Vagina (tissue), 2 donors: ENCODE data around the gene WSCD1. TPM values are rescaled to one million over a fixed set of nuclear protein-coding genes. Genes with fewer than 3 reads are reported as not detected.

Source experiments
- DNase-seq, 2 donors: peaks; one replicate each; pipeline ENCODE4 v3.0.0-alpha.2; 2017; ENCODE audit errors: extremely low spot score in 2 of 2
- H3K27ac ChIP-seq: fragments of 200-600 bp; sonication (generic); one replicate; pipeline ENCODE4 v1.5.1; 2019
- H3K27me3 ChIP-seq: fragments of 200-600 bp; sonication (generic); one replicate; pipeline ENCODE4 v1.5.1; 2019
- H3K36me3 ChIP-seq, 2 donors: fragments of 200-600 bp; sonication (generic); one replicate each; pipeline ENCODE4 v1.5.1; 2017 to 2019
- H3K4me1 ChIP-seq: fragments of 200-600 bp; sonication (generic); one replicate; pipeline ENCODE4 v1.5.1; 2019
- H3K4me3 ChIP-seq, 2 donors: fragments of 200-600 bp; sonication (generic); 1 replicate in 1 of 2; 2 replicates in 1 of 2; pipeline ENCODE4 v1.5.1; 2016 to 2019
- H3K9me3 ChIP-seq: fragments of 200-600 bp; sonication (generic); one replicate; pipeline ENCODE4 v1.5.1; 2019
- CTCF ChIP-seq, 3 experiments: fragments of 450-650 bp in 2 of 3; fragments of 200-600 bp in 1 of 3; sonication (generic) in 1 of 3; IDR thresholded peaks; one replicate each; pipeline ENCODE4 v1.5.1; 2017 to 2019; ENCODE audit warnings: antibody characterized with exemption in 3 of 3, mild to moderate bottlenecking in 2 of 3, moderate library complexity in 2 of 3
- POLR2A ChIP-seq, 2 donors: fragments of 450-650 bp; IDR thresholded peaks; one replicate each; pipeline ENCODE4 v1.6.1; 2017; ENCODE audit warnings: antibody characterized with exemption in 2 of 2, mild to moderate bottlenecking in 2 of 2, moderate library complexity in 2 of 2
- POLR2AphosphoS5 ChIP-seq, 2 donors: sonication (generic); formaldehyde crosslinking; IDR thresholded peaks; one replicate each; pipeline ENCODE4 v1.9.0; 2017; ENCODE audit warnings: antibody characterized with exemption in 2 of 2, mild to moderate bottlenecking in 2 of 2, low read depth in 1 of 2; ENCODE audit not compliant: insufficient read depth in 1 of 2
- intact Hi-C: fragments of 100-400 bp; cut with DNase I; formaldehyde crosslinking; loops from one replicate; pipeline ENCODE4 v1.15.1; 2023
- total RNA-seq: library from RNA; depleted of rRNA; stranded (reverse); fragments of >200 nt; gene quantifications from one replicate; pipeline ENCODE4 v1.2.3, GENCODE V29; 2016

WSCD1 gene
- total RNA-seq, 1 donor from 2014 or later, result 2.0 TPM

- no peaks in the 10 kb centered on the region for H3K9me3 ChIP-seq
- intact Hi-C loops, result no loop called here
- no peak for DNase-seq
- no peaks in the 10 kb centered on the region for H3K4me1 ChIP-seq
- H3K27me3 ChIP-seq, result no peaks in the 10 kb centered on the region
- H3K36me3 ChIP-seq, result no peaks in the 10 kb centered on the region
- no peak overlapping the region for H3K4me3 ChIP-seq
- no peak for TF ChIP-seq POLR2AphosphoS5 (IDR thresholded peaks at IDR 0.05; ENCODE audit: insufficient read depth in 1 of 2, low read depth in 1 of 2)
- no peak for TF ChIP-seq CTCF (IDR thresholded peaks at IDR 0.05)
- TF ChIP-seq POLR2A (IDR thresholded peaks at IDR 0.05), result no peak
- H3K27ac ChIP-seq, result no peak overlapping the region
Measured at GRCh38 chr17:6024576-6024975, 45.6 kb upstream of the WSCD1 start.

- no peaks in the 10 kb centered on the region for H3K27me3 ChIP-seq
- no peak for DNase-seq
- TF ChIP-seq CTCF (IDR thresholded peaks at IDR 0.05), result no peak
- no peak for TF ChIP-seq POLR2AphosphoS5 (IDR thresholded peaks at IDR 0.05; ENCODE audit: insufficient read depth in 1 of 2, low read depth in 1 of 2)
- TF ChIP-seq POLR2A (IDR thresholded peaks at IDR 0.05), result no peak
- intact Hi-C loops, result no loop called here
- H3K36me3 ChIP-seq, result no peaks in the 10 kb centered on the region
- H3K4me3 ChIP-seq, result no peak overlapping the region
- no peaks in the 10 kb centered on the region for H3K4me1 ChIP-seq
- no peak overlapping the region for H3K27ac ChIP-seq
- H3K9me3 ChIP-seq, result no peaks in the 10 kb centered on the region
Measured at GRCh38 chr17:6027342-6028024, 42.7 kb upstream of the WSCD1 start.

GRCh38 chr17:6028294-6028693, 41.9 kb upstream of the WSCD1 start:
- intact Hi-C loops, result no loop called here

GRCh38 chr17:6035801-6036394, 34.3 kb upstream of the WSCD1 start:
- no peaks in the 10 kb centered on the region for H3K4me1 ChIP-seq
- DNase-seq, result no peak
- intact Hi-C loops, result no loop called here
- H3K27me3 ChIP-seq, result no peaks in the 10 kb centered on the region
- H3K36me3 ChIP-seq, result no peaks in the 10 kb centered on the region
- no peak overlapping the region for H3K27ac ChIP-seq
- H3K9me3 ChIP-seq, result no peaks in the 10 kb centered on the region
- TF ChIP-seq POLR2AphosphoS5 (IDR thresholded peaks at IDR 0.05; ENCODE audit: insufficient read depth in 1 of 2, low read depth in 1 of 2) (no peak), POLR2A (IDR thresholded peaks at IDR 0.05) (no peak), CTCF (IDR thresholded peaks at IDR 0.05) (no peak)
- no peak overlapping the region for H3K4me3 ChIP-seq

More at GRCh38 chr17:6028294-6028693, 41.9 kb upstream of the WSCD1 start:
- DNase-seq, result no peak
- no peaks in the 10 kb centered on the region for H3K9me3 ChIP-seq
- TF ChIP-seq POLR2A (IDR thresholded peaks at IDR 0.05) (no peak), POLR2AphosphoS5 (IDR thresholded peaks at IDR 0.05; ENCODE audit: insufficient read depth in 1 of 2, low read depth in 1 of 2) (no peak), CTCF (IDR thresholded peaks at IDR 0.05) (no peak)
- H3K27ac ChIP-seq, result no peak overlapping the region
- no peak overlapping the region for H3K4me3 ChIP-seq
- no peaks in the 10 kb centered on the region for H3K4me1 ChIP-seq
- no peaks in the 10 kb centered on the region for H3K36me3 ChIP-seq
- no peaks in the 10 kb centered on the region for H3K27me3 ChIP-seq

- Histone ChIP-seq H3K27ac (no peak overlapping the region), H3K9me3 (no peaks in the 10 kb centered on the region), H3K4me1 (no peaks in the 10 kb centered on the region), H3K36me3 (no peaks in the 10 kb centered on the region), H3K27me3 (no peaks in the 10 kb centered on the region), H3K4me3 (no peak overlapping the region)
- intact Hi-C loops, result no loop called here
- TF ChIP-seq POLR2A (IDR thresholded peaks at IDR 0.05) (no peak), POLR2AphosphoS5 (IDR thresholded peaks at IDR 0.05; ENCODE audit: insufficient read depth in 1 of 2, low read depth in 1 of 2) (no peak), CTCF (IDR thresholded peaks at IDR 0.05) (no peak)
- DNase-seq, result no peak
Measured at GRCh38 chr17:6040504-6040903, 29.7 kb upstream of the WSCD1 start.
